Panc1 (cell line): ENCODE results near the gene SLC25A13. TPM values are rescaled to one million over a fixed set of nuclear protein-coding genes. Genes with fewer than 3 reads are reported as not detected.

ENCODE experiments used
- ATAC-seq: fragments of 200-7000 bp; cut with Tn5 transposase; 2 replicates; pipeline ENCODE4 v1.9.1; 2020; ENCODE audit warnings: mild to moderate bottlenecking, moderate library complexity
- BruUV-seq: library from RNA; stranded (reverse); fragments of 400-500 nt; replicated peaks from 2 replicates; lab custom pipeline; 2021; lab: Mats Ljungman, UMichigan
- CTCF ChIA-PET: fragments of 300-600 bp; sonication (Branson Sonifier 250); formaldehyde crosslinking; loops from one replicate; lab custom pipeline; 2022; ENCODE audit warnings: antibody characterized with exemption; lab: Charles Lee
- POLR2A ChIA-PET: fragments of 300-600 bp; sonication (Branson Sonifier 250); formaldehyde crosslinking; loops from one replicate; lab custom pipeline; 2022; ENCODE audit warnings: antibody characterized with exemption; lab: Charles Lee
- DNase-seq: peaks from one replicate; pipeline ENCODE4 v3.0.0-alpha.2; 2010; ENCODE audit warnings: low read depth, low spot score
- H3K27ac ChIP-seq: 2 replicates; pipeline ENCODE4 v1.5.1; 2011; ENCODE audit warnings: mild to moderate bottlenecking, low read length, inconsistent platforms
- H3K27me3 ChIP-seq: fragments of 200-500 bp; sonication (Bioruptor generic); 2 replicates; pipeline ENCODE4 v1.6.0; 2014; ENCODE audit warnings: low read length, inconsistent platforms; ENCODE audit not compliant: control insufficient read depth, insufficient read depth
- H3K36me3 ChIP-seq: fragments of 200-500 bp; sonication (Bioruptor generic); 2 replicates; pipeline ENCODE4 v1.5.1; 2014; ENCODE audit warnings: inconsistent platforms, mild to moderate bottlenecking, low read length, moderate library complexity; ENCODE audit not compliant: control insufficient read depth, insufficient read depth
- H3K4me1 ChIP-seq: 2 replicates; pipeline ENCODE4 v1.5.1; 2011; ENCODE audit warnings: inconsistent platforms, mild to moderate bottlenecking, low read length, moderate library complexity; ENCODE audit not compliant: control insufficient read depth, insufficient read depth
- H3K4me3 ChIP-seq, 2 experiments: 2 replicates each; pipeline ENCODE4 v1.5.1; 2011 to 2012; ENCODE audit warnings: low read depth in 2 of 2, low read length in 2 of 2, mild to moderate bottlenecking in 2 of 2, inconsistent platforms in 1 of 2, moderate library complexity in 1 of 2
- H3K9me3 ChIP-seq: fragments of 200-500 bp; sonication (Bioruptor generic); 2 replicates; pipeline ENCODE4 v1.5.1; 2014; ENCODE audit warnings: low read depth, mild to moderate bottlenecking, inconsistent platforms, low read length, moderate library complexity; ENCODE audit not compliant: control insufficient read depth, insufficient read depth
- POLR2AphosphoS5 ChIP-seq: IDR thresholded peaks from 2 replicates; pipeline ENCODE4 v1.6.1; 2012; ENCODE audit warnings: mild to moderate bottlenecking, low read depth, low read length, moderate library complexity
- SIN3A ChIP-seq: IDR thresholded peaks from 2 replicates; pipeline ENCODE4 v1.6.1; 2012; ENCODE audit warnings: low read depth, mild to moderate bottlenecking, low read length, moderate library complexity, borderline replicate concordance; ENCODE audit not compliant: insufficient read depth
- TCF7L2 ChIP-seq: IDR thresholded peaks from 2 replicates; pipeline ENCODE4 v1.6.1; 2011; ENCODE audit warnings: mild to moderate bottlenecking, low read depth, low read length, inconsistent platforms
- in situ Hi-C: cut with HindIII; loops from 2 replicates; pipeline ENCODE4 v1.10.0; 2016; ENCODE audit warnings: low sequenced_read_pairs, low pct_unique_long_range_greater_than_20kb
- intact Hi-C: fragments of 100-400 bp; cut with micrococcal nuclease; formaldehyde crosslinking; loops from one replicate; pipeline ENCODE4 v1.10.0; 2022; ENCODE audit not compliant: unreplicated experiment
- total RNA-seq: library from RNA; stranded (reverse); gene quantifications from one replicate; pipeline ENCODE4 v1.2.1, GENCODE V29; 2021; ENCODE audit not compliant: unreplicated experiment
- TF ChIP-seq, protein P1 (sequence below): fragments of 450-650 bp; IDR thresholded peaks from 2 replicates; pipeline ENCODE4 v1.5.1; 2017; ENCODE audit warnings: mild to moderate bottlenecking
- TF ChIP-seq, protein P2 (sequence below), 2 experiments: IDR thresholded peaks; 2 replicates each; pipeline ENCODE4 v1.6.1; 2011 to 2012; ENCODE audit warnings: low read depth in 2 of 2, control low read depth in 1 of 2, low read length in 1 of 2, mild to moderate bottlenecking in 1 of 2, moderate library complexity in 1 of 2; ENCODE audit not compliant: insufficient read depth in 1 of 2

The SLC25A13 gene
- total RNA-seq, 1 experiment from 2014 or later = 69.4 TPM

DNA sequence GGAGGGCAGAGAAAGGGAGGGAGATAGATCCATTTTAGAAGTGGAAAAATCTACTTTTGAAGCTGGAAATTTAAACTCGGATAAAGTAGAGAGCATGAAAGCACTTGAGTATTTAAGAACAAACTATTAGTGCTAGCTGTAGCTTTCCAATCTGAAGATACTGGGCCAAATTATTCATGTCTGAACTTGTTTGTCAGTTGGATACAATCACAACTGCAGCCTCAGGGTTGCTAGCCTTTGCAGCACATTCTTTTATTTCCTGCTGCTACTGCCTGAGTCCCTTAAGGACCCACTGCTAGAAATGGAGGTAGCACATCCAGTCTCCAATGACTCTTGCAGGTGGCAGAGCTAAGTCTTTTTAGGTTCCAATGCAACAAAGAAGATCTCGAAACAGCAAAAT is 8.3 kb upstream of the SLC25A13 start:
- H3K27ac ChIP-seq = no peak overlapping the region
- no peaks in the 10 kb centered on the region for H3K36me3 ChIP-seq
- no TSS peak for BruUV-seq
- H3K4me3 ChIP-seq = no peak overlapping the region
- in situ Hi-C loops (no loop called here), intact Hi-C loops (no loop called here)
- ChIA-PET CTCF (no interaction called here), POLR2A (no interaction called here)
- TF ChIP-seq, protein P1, sequence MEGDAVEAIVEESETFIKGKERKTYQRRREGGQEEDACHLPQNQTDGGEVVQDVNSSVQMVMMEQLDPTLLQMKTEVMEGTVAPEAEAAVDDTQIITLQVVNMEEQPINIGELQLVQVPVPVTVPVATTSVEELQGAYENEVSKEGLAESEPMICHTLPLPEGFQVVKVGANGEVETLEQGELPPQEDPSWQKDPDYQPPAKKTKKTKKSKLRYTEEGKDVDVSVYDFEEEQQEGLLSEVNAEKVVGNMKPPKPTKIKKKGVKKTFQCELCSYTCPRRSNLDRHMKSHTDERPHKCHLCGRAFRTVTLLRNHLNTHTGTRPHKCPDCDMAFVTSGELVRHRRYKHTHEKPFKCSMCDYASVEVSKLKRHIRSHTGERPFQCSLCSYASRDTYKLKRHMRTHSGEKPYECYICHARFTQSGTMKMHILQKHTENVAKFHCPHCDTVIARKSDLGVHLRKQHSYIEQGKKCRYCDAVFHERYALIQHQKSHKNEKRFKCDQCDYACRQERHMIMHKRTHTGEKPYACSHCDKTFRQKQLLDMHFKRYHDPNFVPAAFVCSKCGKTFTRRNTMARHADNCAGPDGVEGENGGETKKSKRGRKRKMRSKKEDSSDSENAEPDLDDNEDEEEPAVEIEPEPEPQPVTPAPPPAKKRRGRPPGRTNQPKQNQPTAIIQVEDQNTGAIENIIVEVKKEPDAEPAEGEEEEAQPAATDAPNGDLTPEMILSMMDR = no peak
- no peak for TF ChIP-seq TCF7L2
- no peak for TF ChIP-seq SIN3A
- no peak for TF ChIP-seq POLR2AphosphoS5
- TF ChIP-seq, protein P2, sequence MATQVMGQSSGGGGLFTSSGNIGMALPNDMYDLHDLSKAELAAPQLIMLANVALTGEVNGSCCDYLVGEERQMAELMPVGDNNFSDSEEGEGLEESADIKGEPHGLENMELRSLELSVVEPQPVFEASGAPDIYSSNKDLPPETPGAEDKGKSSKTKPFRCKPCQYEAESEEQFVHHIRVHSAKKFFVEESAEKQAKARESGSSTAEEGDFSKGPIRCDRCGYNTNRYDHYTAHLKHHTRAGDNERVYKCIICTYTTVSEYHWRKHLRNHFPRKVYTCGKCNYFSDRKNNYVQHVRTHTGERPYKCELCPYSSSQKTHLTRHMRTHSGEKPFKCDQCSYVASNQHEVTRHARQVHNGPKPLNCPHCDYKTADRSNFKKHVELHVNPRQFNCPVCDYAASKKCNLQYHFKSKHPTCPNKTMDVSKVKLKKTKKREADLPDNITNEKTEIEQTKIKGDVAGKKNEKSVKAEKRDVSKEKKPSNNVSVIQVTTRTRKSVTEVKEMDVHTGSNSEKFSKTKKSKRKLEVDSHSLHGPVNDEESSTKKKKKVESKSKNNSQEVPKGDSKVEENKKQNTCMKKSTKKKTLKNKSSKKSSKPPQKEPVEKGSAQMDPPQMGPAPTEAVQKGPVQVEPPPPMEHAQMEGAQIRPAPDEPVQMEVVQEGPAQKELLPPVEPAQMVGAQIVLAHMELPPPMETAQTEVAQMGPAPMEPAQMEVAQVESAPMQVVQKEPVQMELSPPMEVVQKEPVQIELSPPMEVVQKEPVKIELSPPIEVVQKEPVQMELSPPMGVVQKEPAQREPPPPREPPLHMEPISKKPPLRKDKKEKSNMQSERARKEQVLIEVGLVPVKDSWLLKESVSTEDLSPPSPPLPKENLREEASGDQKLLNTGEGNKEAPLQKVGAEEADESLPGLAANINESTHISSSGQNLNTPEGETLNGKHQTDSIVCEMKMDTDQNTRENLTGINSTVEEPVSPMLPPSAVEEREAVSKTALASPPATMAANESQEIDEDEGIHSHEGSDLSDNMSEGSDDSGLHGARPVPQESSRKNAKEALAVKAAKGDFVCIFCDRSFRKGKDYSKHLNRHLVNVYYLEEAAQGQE (IDR thresholded peaks at IDR 0.05; ENCODE audit: insufficient read depth in 1 of 2, low read depth in 2 of 2, low read length in 1 of 2) = no peak
- DNase-seq = no peak
- no peaks in the 10 kb centered on the region for H3K4me1 ChIP-seq
- H3K27me3 ChIP-seq = no peaks in the 10 kb centered on the region; the same call in 1 of the 2 replicates
- ATAC-seq = no peak
- H3K9me3 ChIP-seq = no peaks in the 10 kb centered on the region

DNA sequence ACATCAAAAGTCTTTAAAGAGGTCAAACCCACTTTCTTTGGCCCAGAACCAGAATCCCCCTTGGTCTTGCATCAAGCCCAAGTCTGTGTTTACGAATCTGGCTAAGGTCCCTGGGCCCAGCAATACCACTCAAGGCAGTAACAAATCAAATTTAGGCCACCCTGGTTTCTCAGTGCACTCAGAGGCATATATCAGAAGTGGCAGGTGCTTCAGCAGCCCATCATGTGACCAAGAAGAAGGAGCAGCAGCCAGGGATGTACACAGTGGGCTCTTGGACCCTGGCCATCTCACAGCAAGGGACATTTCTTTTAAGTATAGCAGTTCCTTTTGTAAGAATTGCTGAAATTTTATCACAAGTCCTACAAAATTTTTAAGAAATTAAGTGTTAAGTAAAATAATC is 7.3 kb upstream of the SLC25A13 start:
- Histone ChIP-seq H3K4me1 (no peaks in the 10 kb centered on the region), H3K27me3 (no peaks in the 10 kb centered on the region; the same call in 1 of the 2 replicates), H3K4me3 (no peak overlapping the region), H3K27ac (no peak overlapping the region), H3K9me3 (no peaks in the 10 kb centered on the region), H3K36me3 (no peaks in the 10 kb centered on the region)
- intact Hi-C loops (no loop called here), in situ Hi-C loops (no loop called here)
- POLR2A ChIA-PET = no interaction called here
- no peak for DNase-seq
- no peak for ATAC-seq
- no peak for TF ChIP-seq POLR2AphosphoS5
- TF ChIP-seq TCF7L2 = no peak
- TF ChIP-seq SIN3A = no peak
- TF ChIP-seq, protein P1 = no peak
- TF ChIP-seq, protein P2 (IDR thresholded peaks at IDR 0.05; ENCODE audit: insufficient read depth in 1 of 2, low read depth in 2 of 2, low read length in 1 of 2) = no peak
- BruUV-seq = no TSS peak
- CTCF ChIA-PET = no interaction called here
